OCI-LY1 (cell line): ENCODE results near the gene MAGI2.

Experiments
- H2AFZ ChIP-seq: fragments of 200-600 bp; sonication (generic), shearing (Covaris generic); 2 replicates; pipeline ENCODE4 v1.6.0; 2014; ENCODE audit warnings: antibody characterized with exemption, mild to moderate bottlenecking, low read length
- H3F3A ChIP-seq: fragments of 200-600 bp; sonication (generic), shearing (Covaris generic); 2 replicates; pipeline ENCODE4 v1.6.0; 2014; ENCODE audit warnings: mild to moderate bottlenecking, antibody characterized with exemption, low read length, moderate library complexity; ENCODE audit not compliant: insufficient read depth
- H3K27ac ChIP-seq: fragments of 200-600 bp; sonication (generic); 2 replicates; pipeline ENCODE4 v1.5.1; 2014; ENCODE audit warnings: low read length, mixed run types, mild to moderate bottlenecking, low read depth; ENCODE audit not compliant: poor library complexity, severe bottlenecking
- H3K27me3 ChIP-seq: fragments of 200-600 bp; sonication (generic); 2 replicates; pipeline ENCODE4 v1.6.0; 2014; ENCODE audit warnings: antibody characterized with exemption, mild to moderate bottlenecking, low read length, moderate library complexity; ENCODE audit not compliant: insufficient read depth
- H3K36me3 ChIP-seq: fragments of 200-600 bp; sonication (generic); 2 replicates; pipeline ENCODE4 v1.6.1; 2014; ENCODE audit warnings: mild to moderate bottlenecking, antibody characterized with exemption, low read length, moderate library complexity, mixed read lengths; ENCODE audit not compliant: insufficient read depth
- H3K4me1 ChIP-seq: fragments of 200-600 bp; sonication (generic); 2 replicates; pipeline ENCODE4 v1.5.1; 2014; ENCODE audit warnings: mild to moderate bottlenecking, low read length, moderate library complexity; ENCODE audit not compliant: insufficient read depth, severe bottlenecking
- H3K4me2 ChIP-seq: fragments of 200-600 bp; sonication (generic), shearing (Covaris generic); 2 replicates; pipeline ENCODE4 v1.6.1; 2014; ENCODE audit warnings: low read length
- H3K4me3 ChIP-seq: fragments of 200-600 bp; sonication (generic); 2 replicates; pipeline ENCODE4 v1.5.1; 2014; ENCODE audit warnings: low read length, low read depth, mild to moderate bottlenecking, mixed read lengths; ENCODE audit not compliant: poor library complexity, severe bottlenecking
- H3K79me2 ChIP-seq: fragments of 200-600 bp; shearing (Covaris generic); 2 replicates; pipeline ENCODE4 v1.6.1; 2016; ENCODE audit warnings: mixed run types, low read length, mixed read lengths; ENCODE audit not compliant: insufficient read depth
- H3K9ac ChIP-seq: fragments of 200-600 bp; sonication (generic), shearing (Covaris generic); 2 replicates; pipeline ENCODE4 v1.6.1; 2014; ENCODE audit warnings: mild to moderate bottlenecking, low read length, mixed read lengths
- H3K9me2 ChIP-seq: fragments of 200-600 bp; sonication (generic), shearing (Covaris generic); 2 replicates; pipeline ENCODE4 v1.6.1; 2014; ENCODE audit warnings: low read depth, mild to moderate bottlenecking, low read length, mixed read lengths
- H3K9me3 ChIP-seq: fragments of 200-600 bp; shearing (Covaris generic); 2 replicates; pipeline ENCODE4 v1.6.1; 2014; ENCODE audit warnings: low read length, mixed read lengths
- H4K20me1 ChIP-seq: fragments of 200-600 bp; sonication (generic), shearing (Covaris generic); 2 replicates; pipeline ENCODE4 v1.6.0; 2016; ENCODE audit warnings: mild to moderate bottlenecking, low read length; ENCODE audit not compliant: insufficient read depth
- CTCF ChIP-seq: fragments of 200-600 bp; sonication (generic), shearing (Covaris generic); IDR thresholded peaks from 2 replicates; pipeline ENCODE4 v1.5.1; 2017; ENCODE audit warnings: mild to moderate bottlenecking, antibody characterized with exemption, low read length, moderate library complexity, mixed read lengths
- EZH2 ChIP-seq: fragments of 200-600 bp; sonication (generic), shearing (Covaris generic); IDR thresholded peaks from 2 replicates; pipeline ENCODE4 v1.8.0; 2017; ENCODE audit warnings: borderline replicate concordance, mixed run types, mild to moderate bottlenecking, antibody characterized with exemption, low read length, moderate library complexity, mixed read lengths

Gene MAGI2

GRCh38 chr7:79453266-79453557, 255 bp downstream of the MAGI2 start:
- Histone ChIP-seq H4K20me1 (no peaks in the 10 kb centered on the region), H3K4me2 (no peak overlapping the region), H3K9me3 (no peaks in the 10 kb centered on the region), H3F3A (no peaks in the 10 kb centered on the region), H3K4me1 (no peaks in the 10 kb centered on the region), H2AFZ (no peak overlapping the region), H3K27me3 (no peaks in the 10 kb centered on the region), H3K9me2 (no peaks in the 10 kb centered on the region), H3K27ac (no peak overlapping the region), H3K79me2 (no peaks in the 10 kb centered on the region), H3K36me3 (no peaks in the 10 kb centered on the region), H3K4me3 (no peak overlapping the region), H3K9ac (no peak overlapping the region)
- TF ChIP-seq CTCF (no peak), EZH2 (no peak)

GRCh38 chr7:79452495-79453265, 787 bp downstream of the MAGI2 start:
- Histone ChIP-seq H3K79me2 (no peaks in the 10 kb centered on the region), H3K4me1 (no peaks in the 10 kb centered on the region), H2AFZ (no peak overlapping the region), H3K9me3 (no peaks in the 10 kb centered on the region), H3K27ac (no peak overlapping the region), H4K20me1 (no peaks in the 10 kb centered on the region), H3K36me3 (no peaks in the 10 kb centered on the region), H3K9ac (no peak overlapping the region), H3K4me2 (no peak overlapping the region), H3K9me2 (no peaks in the 10 kb centered on the region; the same call in 1 of the 2 replicates), H3F3A (no peaks in the 10 kb centered on the region), H3K27me3 (no peaks in the 10 kb centered on the region), H3K4me3 (no peak overlapping the region)
- TF ChIP-seq EZH2 (no peak), CTCF (no peak)

- Histone ChIP-seq H3K4me2 (no peak overlapping the region), H3K9me2 (no peaks in the 10 kb centered on the region; the same call in 1 of the 2 replicates), H3K27me3 (no peaks in the 10 kb centered on the region), H2AFZ (no peak overlapping the region), H3K27ac (no peak overlapping the region), H3K36me3 (no peaks in the 10 kb centered on the region), H3K4me1 (no peaks in the 10 kb centered on the region), H3K4me3 (no peak overlapping the region), H4K20me1 (no peaks in the 10 kb centered on the region), H3K9ac (no peak overlapping the region), H3K79me2 (no peaks in the 10 kb centered on the region), H3F3A (no peaks in the 10 kb centered on the region), H3K9me3 (no peaks in the 10 kb centered on the region)
- TF ChIP-seq CTCF (no peak), EZH2 (no peak)
Measured at GRCh38 chr7:79452032-79452494, 1.4 kb downstream of the MAGI2 start.
